Activated naive CD4-positive, alpha-beta T cell treated with anti-CD3 and anti-CD28 coated beads, Interleukin-2, amount 50 U/mL, for 24 hours (primary cell): Measurements from ENCODE around the gene GOLT1A.
A peak's percentile ranks its signal among the peaks of the same experiment; 100 is the strongest.

Source experiments
- H3K27ac Mint-ChIP-seq: one replicate; pipeline ENCODE4 v1.8.0; 2021; ENCODE audit warnings: mild to moderate bottlenecking, mixed read lengths
- H3K27me3 Mint-ChIP-seq: one replicate; pipeline ENCODE4 v1.8.0; 2021; ENCODE audit warnings: mixed read lengths
- H3K36me3 Mint-ChIP-seq: one replicate; pipeline ENCODE4 v1.8.0; 2021; ENCODE audit warnings: mixed read lengths
- H3K4me1 Mint-ChIP-seq: one replicate; pipeline ENCODE4 v1.8.0; 2021; ENCODE audit warnings: mixed read lengths
- H3K4me3 Mint-ChIP-seq: one replicate; pipeline ENCODE4 v1.8.0; 2021; ENCODE audit warnings: mild to moderate bottlenecking, mixed read lengths
- H3K9me3 Mint-ChIP-seq: one replicate; pipeline ENCODE4 v1.8.0; 2021; ENCODE audit warnings: mixed read lengths

GOLT1A gene

GRCh38 chr1:204149635-204150565 lies 63.9 kb downstream of the GOLT1A start:
- no peak overlapping the region for H3K27ac Mint-ChIP-seq
- H3K9me3 Mint-ChIP-seq, result no peaks in the 10 kb centered on the region
- H3K36me3 Mint-ChIP-seq, result no peaks in the 10 kb centered on the region
- H3K27me3 Mint-ChIP-seq, result no peaks in the 10 kb centered on the region
- peak overlapping the region; percentile 74 for H3K4me3 Mint-ChIP-seq
- H3K4me1 Mint-ChIP-seq, result no peaks in the 10 kb centered on the region

- Mint-ChIP-seq H3K27me3 (no peaks in the 10 kb centered on the region), H3K4me1 (no peaks in the 10 kb centered on the region), H3K4me3 (no peak overlapping the region), H3K36me3 (no peaks in the 10 kb centered on the region), H3K9me3 (no peaks in the 10 kb centered on the region), H3K27ac (no peak overlapping the region)
Measured at GRCh38 chr1:204149107-204149506, 64.7 kb downstream of the GOLT1A start.
